Gastrocnemius medialis (tissue), 4 donors: ENCODE data around the gene LRRC4. TPM values are rescaled to one million over a fixed set of nuclear protein-coding genes. Genes with fewer than 3 reads are reported as not detected.

Experiments
- ATAC-seq, 2 donors: fragments of 150-250 bp; one replicate each; pipeline ENCODE4 v1.9.1; 2016
- DNase-seq, 2 donors: peaks; one replicate each; pipeline ENCODE4 v3.0.0-alpha.2; 2019
- H3K27ac ChIP-seq, 4 donors: fragments of 200-600 bp; sonication (generic); 1 replicate in 1 of 4; 2 replicates in 3 of 4; pipeline ENCODE4 v1.5.1; 2016 to 2018; ENCODE audit warnings: mild to moderate bottlenecking in 2 of 4, moderate library complexity in 1 of 4
- H3K27me3 ChIP-seq, 3 donors: fragments of 200-600 bp; sonication (generic) in 2 of 3; 1 replicate in 1 of 3; 2 replicates in 2 of 3; pipeline versions ENCODE4 v1.5.1 to v1.6.0; 2016 to 2019; ENCODE audit warnings: mild to moderate bottlenecking in 1 of 3, moderate library complexity in 1 of 3
- H3K36me3 ChIP-seq, 2 donors: fragments of 200-600 bp; sonication (generic) in 1 of 2; one replicate each; pipeline ENCODE4 v1.5.1; 2017 to 2018
- H3K4me1 ChIP-seq, 2 donors: fragments of 200-600 bp; sonication (generic) in 1 of 2; one replicate each; pipeline ENCODE4 v1.5.1; 2016 to 2017; ENCODE audit warnings: mild to moderate bottlenecking in 2 of 2
- H3K4me3 ChIP-seq, 4 donors: fragments of 200-600 bp; sonication (generic) in 3 of 4; 1 replicate in 1 of 4; 2 replicates in 3 of 4; pipeline ENCODE4 v1.5.1; 2016 to 2019; ENCODE audit warnings: mild to moderate bottlenecking in 2 of 4
- H3K9me3 ChIP-seq, 3 donors: fragments of 200-600 bp; sonication (generic) in 2 of 3; 1 replicate in 1 of 3; 2 replicates in 2 of 3; pipeline ENCODE4 v1.5.1; 2016 to 2019
- CTCF ChIP-seq, 5 experiments: fragments of 450-650 bp in 3 of 5; fragments of 200-600 bp in 2 of 5; sonication (generic) in 2 of 5; IDR thresholded peaks in 4 of 5; conservative IDR thresholded peaks in 1 of 5; 1 replicate in 4 of 5; 2 replicates in 1 of 5; pipeline ENCODE4 v1.5.1; 2016 to 2019; ENCODE audit warnings: antibody characterized with exemption in 5 of 5, mild to moderate bottlenecking in 3 of 5, moderate library complexity in 3 of 5
- POLR2A ChIP-seq, 2 donors: fragments of 450-650 bp; IDR thresholded peaks; one replicate each; pipeline ENCODE4 v1.6.1; 2017; ENCODE audit warnings: antibody characterized with exemption in 2 of 2, mild to moderate bottlenecking in 2 of 2, moderate library complexity in 2 of 2
- in situ Hi-C, 4 donors: fragments of 200-750 bp; cut with MboI; loops; one replicate each; pipeline versions ENCODE4 v1.15.0 to v1.8.0; 2017; ENCODE audit warnings: low sequenced_read_pairs in 4 of 4
- intact Hi-C: fragments of 100-400 bp; cut with DNase I; formaldehyde crosslinking; loops from one replicate; pipeline ENCODE4 v1.15.1; 2023; ENCODE audit warnings: low total_unique reads
- total RNA-seq, 4 donors: library from RNA; depleted of rRNA; stranded (reverse); fragments of >200 nt; gene quantifications; one replicate each; pipeline versions ENCODE4 v1.1.0 to v1.2.3, GENCODE V29; 2016

The LRRC4 gene
- total RNA-seq, 4 donors from 2014 or later, result 0.29 to 4.3 (median 0.96) TPM

- H3K36me3 ChIP-seq, result peaks cover 0 to 6% of the 10 kb centered on the region in 2 donors
- TF ChIP-seq CTCF (IDR thresholded peaks at IDR 0.05 in 4 of 5, conservative IDR thresholded peaks at IDR 0.05 in 1 of 5) (no peak), POLR2A (IDR thresholded peaks at IDR 0.05) (no peak)
- no peak overlapping the region for H3K27ac ChIP-seq
- intact Hi-C loops, result no loop called here
- no peaks in the 10 kb centered on the region for H3K4me1 ChIP-seq
- DNase-seq (no peak), ATAC-seq (no peak)
- no peaks in the 10 kb centered on the region for H3K27me3 ChIP-seq
- no peaks in the 10 kb centered on the region for H3K9me3 ChIP-seq
- in situ Hi-C loops, result no loop called here
- no peak overlapping the region for H3K4me3 ChIP-seq
Measured at GRCh38 chr7:128076196-128076795, 45.1 kb upstream of the LRRC4 start.

- in situ Hi-C loops, result no loop called here
- peaks cover 0 to 4% of the 10 kb centered on the region in 2 donors for H3K36me3 ChIP-seq
- DNase-seq (no peak), ATAC-seq (no peak)
- H3K4me3 ChIP-seq, result no peak overlapping the region
- no peak overlapping the region for H3K27ac ChIP-seq
- intact Hi-C loops, result no loop called here
- TF ChIP-seq POLR2A (IDR thresholded peaks at IDR 0.05), result no peak
- TF ChIP-seq CTCF (IDR thresholded peaks at IDR 0.05 in 4 of 5, conservative IDR thresholded peaks at IDR 0.05 in 1 of 5), result no peak
- H3K27me3 ChIP-seq, result no peaks in the 10 kb centered on the region
- no peaks in the 10 kb centered on the region for H3K9me3 ChIP-seq
- H3K4me1 ChIP-seq, result no peaks in the 10 kb centered on the region
Measured at GRCh38 chr7:128075242-128076095, 44.2 kb upstream of the LRRC4 start.

GRCh38 chr7:128074736-128075135 is 43.5 kb upstream of the LRRC4 start:
- Histone ChIP-seq H3K36me3 (no peaks in the 10 kb centered on the region), H3K4me1 (no peaks in the 10 kb centered on the region), H3K9me3 (no peaks in the 10 kb centered on the region), H3K27me3 (no peaks in the 10 kb centered on the region), H3K27ac (no peak overlapping the region), H3K4me3 (no peak overlapping the region)
- no peak for TF ChIP-seq POLR2A (IDR thresholded peaks at IDR 0.05)
- no peak for TF ChIP-seq CTCF (IDR thresholded peaks at IDR 0.05 in 4 of 5, conservative IDR thresholded peaks at IDR 0.05 in 1 of 5)
- in situ Hi-C loops, result no loop called here
- DNase-seq, result no peak
- ATAC-seq, result no peak
- intact Hi-C loops, result no loop called here

GRCh38 chr7:128074336-128074735 is 43.1 kb upstream of the LRRC4 start:
- in situ Hi-C loops (no loop called here), intact Hi-C loops (no loop called here)
- Histone ChIP-seq H3K9me3 (no peaks in the 10 kb centered on the region), H3K27ac (no peak overlapping the region), H3K36me3 (no peaks in the 10 kb centered on the region), H3K4me3 (no peak overlapping the region), H3K4me1 (no peaks in the 10 kb centered on the region), H3K27me3 (no peaks in the 10 kb centered on the region)
- DNase-seq, result no peak
- ATAC-seq, result no peak
- TF ChIP-seq CTCF (IDR thresholded peaks at IDR 0.05 in 4 of 5, conservative IDR thresholded peaks at IDR 0.05 in 1 of 5) (no peak), POLR2A (IDR thresholded peaks at IDR 0.05) (no peak)
